IMR-90 (cell line): ENCODE data around the gene ANKFN1. TPM values are rescaled to one million over a fixed set of nuclear protein-coding genes. Genes with fewer than 3 reads are reported as not detected.

Experiments
- ATAC-seq: fragments of 200-7000 bp; cut with Tn5 transposase; 2 replicates; pipeline ENCODE4 v1.9.1; 2020; ENCODE audit warnings: low read depth, mild to moderate bottlenecking, moderate library complexity
- BruUV-seq: library from RNA; stranded (reverse); fragments of 400-500 nt; replicated peaks from 2 replicates; lab custom pipeline; 2021; lab: Mats Ljungman, UMichigan
- CTCF ChIA-PET: fragments of 300-600 bp; formaldehyde crosslinking; extraction: SDS; loops from one replicate; lab custom pipeline; 2021; ENCODE audit warnings: antibody characterized with exemption; lab: Yijun Ruan, JAX
- POLR2A ChIA-PET: fragments of 300-600 bp; sonication (Branson Sonifier 250); formaldehyde crosslinking; loops from one replicate; lab custom pipeline; 2022; ENCODE audit warnings: antibody characterized with exemption; ENCODE audit not compliant: unreplicated experiment; lab: Charles Lee
- DNase-seq: peaks from one replicate; pipeline ENCODE4 v3.0.0; 2013
- H2AFZ ChIP-seq: replicated peaks from 2 replicates; pipeline ENCODE3; 2013; ENCODE audit warnings: low read length, mild to moderate bottlenecking; ENCODE audit not compliant: poor library complexity
- H2AK5ac ChIP-seq: 2 replicates; pipeline ENCODE4 v1.6.1; 2013; ENCODE audit warnings: low read depth, low read length, inconsistent platforms
- H2AK9ac ChIP-seq: replicated peaks from 2 replicates; pipeline ENCODE3; 2013; ENCODE audit warnings: mild to moderate bottlenecking, low read depth, low read length, moderate library complexity; ENCODE audit not compliant: poor library complexity
- H2BK120ac ChIP-seq: 2 replicates; pipeline ENCODE4 v1.6.1; 2013; ENCODE audit warnings: low read depth, low read length, inconsistent platforms
- H2BK15ac ChIP-seq: 3 replicates; pipeline ENCODE4 v1.6.1; 2013; ENCODE audit warnings: low read depth, low read length, inconsistent platforms
- H2BK20ac ChIP-seq: 2 replicates; pipeline ENCODE4 v1.6.1; 2013; ENCODE audit warnings: low read depth, mild to moderate bottlenecking, inconsistent platforms, low read length, moderate library complexity
- H2BK5ac ChIP-seq: 2 replicates; pipeline ENCODE4 v1.6.1; 2013; ENCODE audit warnings: mild to moderate bottlenecking, low read depth, low read length, inconsistent platforms; ENCODE audit not compliant: poor library complexity, severe bottlenecking
- H3K14ac ChIP-seq: replicated peaks from 2 replicates; pipeline ENCODE4 v1.6.1; 2013; ENCODE audit warnings: low read depth, low read length, inconsistent platforms
- H3K18ac ChIP-seq: 2 replicates; pipeline ENCODE4 v1.6.1; 2013; ENCODE audit warnings: low read depth, low read length, control low read depth
- H3K23ac ChIP-seq: 2 replicates; pipeline ENCODE4 v1.6.1; 2013; ENCODE audit warnings: low read depth, low read length, inconsistent platforms
- H3K27ac ChIP-seq: 2 replicates; pipeline ENCODE4 v1.5.1; 2013; ENCODE audit warnings: mild to moderate bottlenecking, control low read depth, low read length; ENCODE audit not compliant: insufficient read depth
- H3K27me3 ChIP-seq: 2 replicates; pipeline ENCODE4 v1.6.1; 2013; ENCODE audit warnings: low read length; ENCODE audit not compliant: control insufficient read depth, insufficient read depth
- H3K36me3 ChIP-seq: 2 replicates; pipeline ENCODE4 v1.6.1; 2013; ENCODE audit warnings: low read length, mixed read lengths; ENCODE audit not compliant: control insufficient read depth, insufficient read depth
- H3K4ac ChIP-seq: 2 replicates; pipeline ENCODE4 v1.6.1; 2013; ENCODE audit warnings: low read depth, low read length, inconsistent platforms
- H3K4me1 ChIP-seq: 2 replicates; pipeline ENCODE4 v1.6.1; 2013; ENCODE audit warnings: low read length, mixed read lengths; ENCODE audit not compliant: control insufficient read depth, insufficient read depth
- H3K4me2 ChIP-seq: 2 replicates; pipeline ENCODE4 v1.6.1; 2013; ENCODE audit warnings: low read depth, mild to moderate bottlenecking, control low read depth, low read length, moderate library complexity
- H3K4me3 ChIP-seq: 2 replicates; pipeline ENCODE4 v1.5.1; 2013; ENCODE audit warnings: low read depth, mild to moderate bottlenecking, control low read depth, low read length, moderate library complexity; ENCODE audit not compliant: insufficient read depth
- H3K56ac ChIP-seq: 2 replicates; pipeline ENCODE4 v1.6.1; 2013; ENCODE audit warnings: low read length, inconsistent platforms; ENCODE audit not compliant: insufficient read depth; ENCODE audit errors: extremely low read depth
- H3K79me1 ChIP-seq, 2 experiments: 2 replicates each; pipeline ENCODE4 v1.6.1; 2013; ENCODE audit warnings: low read length in 2 of 2, inconsistent platforms in 1 of 2, low read depth in 1 of 2
- H3K9ac ChIP-seq: 2 replicates; pipeline ENCODE4 v1.6.1; 2013; ENCODE audit warnings: low read depth, low read length, control low read depth
- H3K9me1 ChIP-seq: 2 replicates; pipeline ENCODE4 v1.6.1; 2013; ENCODE audit warnings: low read length, inconsistent platforms; ENCODE audit not compliant: insufficient read depth
- H3K9me3 ChIP-seq: 2 replicates; pipeline ENCODE4 v1.6.1; 2013; ENCODE audit warnings: low read length; ENCODE audit not compliant: control insufficient read depth, insufficient read depth
- H4K20me1 ChIP-seq: 2 replicates; pipeline ENCODE4 v1.6.1; 2013; ENCODE audit warnings: low read length, inconsistent platforms; ENCODE audit not compliant: insufficient read depth
- H4K5ac ChIP-seq: 2 replicates; pipeline ENCODE4 v1.6.1; 2013; ENCODE audit warnings: mild to moderate bottlenecking, low read depth, low read length, control low read depth
- H4K8ac ChIP-seq, 2 experiments: 2 replicates each; pipeline ENCODE4 v1.6.1; 2013; ENCODE audit warnings: low read depth in 2 of 2, low read length in 2 of 2, control low read depth in 1 of 2, inconsistent platforms in 1 of 2
- H4K91ac ChIP-seq: 2 replicates; pipeline ENCODE4 v1.6.1; 2013; ENCODE audit warnings: low read depth, low read length, inconsistent platforms; ENCODE audit not compliant: insufficient read depth
- MAZ ChIP-seq: IDR thresholded peaks from 2 replicates; pipeline ENCODE4 v1.6.1; 2012; ENCODE audit warnings: low read depth, mild to moderate bottlenecking, low read length, improper control_type of control experiment, moderate library complexity, borderline replicate concordance
- MXI1 ChIP-seq: IDR thresholded peaks from 2 replicates; pipeline ENCODE4 v1.6.1; 2012; ENCODE audit warnings: low read depth, mild to moderate bottlenecking, low read length, moderate library complexity, borderline replicate concordance
- POLR2A ChIP-seq: IDR thresholded peaks from 2 replicates; pipeline ENCODE4 v1.6.1; 2012; ENCODE audit warnings: mild to moderate bottlenecking, low read depth, low read length
- RAD21 ChIP-seq: IDR thresholded peaks from 2 replicates; pipeline ENCODE4 v1.6.1; 2012; ENCODE audit warnings: low read length, improper control_type of control experiment
- RFX5 ChIP-seq: IDR thresholded peaks from 2 replicates; pipeline ENCODE4 v1.8.0; 2012; ENCODE audit warnings: low read depth, mild to moderate bottlenecking, low read length, moderate library complexity
- WGBS, 2 experiments: methylation state at CpG; one replicate each; pipeline versions ENCODE4 v1.1.5 to v1.1.7; 2013; ENCODE audit warnings: missing lambda C conversion rate in 2 of 2; ENCODE audit not compliant: insufficient read length in 1 of 2; ENCODE audit errors: extremely low coverage in 2 of 2; 5-methylcytosine and 5-hydroxymethylcytosine counted together
- dilution Hi-C: fragments of 300-500 bp; cut with HindIII; formaldehyde crosslinking; loops from one replicate; pipeline ENCODE4 v1.14.3; 2018; ENCODE audit warnings: low sequenced_read_pairs; ENCODE audit not compliant: unreplicated experiment
- in situ Hi-C: fragments of 300-500 bp; cut with MboI; formaldehyde crosslinking; loops from 3 replicates; pipeline ENCODE4 v1.14.3; 2019; ENCODE audit warnings: low sequenced_read_pairs, inconsistent platforms, mixed read lengths
- intact Hi-C: fragments of 100-400 bp; cut with micrococcal nuclease; formaldehyde crosslinking; loops from 2 replicates; pipeline ENCODE4 v1.10.0; 2022
- polyA plus RNA-seq, 3 experiments: library from polyadenylated mRNA; depleted of rRNA; stranded (reverse); fragments of >200 nt; gene quantifications; 2 replicates each; pipeline ENCODE4 v1.2.3, GENCODE V29; 2012; ENCODE audit warnings: low replicate concordance in 1 of 3
- total RNA-seq: library from RNA; depleted of rRNA; stranded (reverse); fragments of >200 nt; gene quantifications from 2 replicates; pipeline ENCODE4 v1.2.3, GENCODE V29; 2012
- TF ChIP-seq, protein P1 (sequence below): fragments of 150-350 bp; IDR thresholded peaks from 2 replicates; pipeline ENCODE4 v1.6.1; 2017; ENCODE audit warnings: mild to moderate bottlenecking, antibody characterized with exemption, low read length, low read depth

Gene ANKFN1
- total and polyA plus RNA-seq, 2 of the 4 experiments (the other 2 are of a cell fraction): not detected

DNA sequence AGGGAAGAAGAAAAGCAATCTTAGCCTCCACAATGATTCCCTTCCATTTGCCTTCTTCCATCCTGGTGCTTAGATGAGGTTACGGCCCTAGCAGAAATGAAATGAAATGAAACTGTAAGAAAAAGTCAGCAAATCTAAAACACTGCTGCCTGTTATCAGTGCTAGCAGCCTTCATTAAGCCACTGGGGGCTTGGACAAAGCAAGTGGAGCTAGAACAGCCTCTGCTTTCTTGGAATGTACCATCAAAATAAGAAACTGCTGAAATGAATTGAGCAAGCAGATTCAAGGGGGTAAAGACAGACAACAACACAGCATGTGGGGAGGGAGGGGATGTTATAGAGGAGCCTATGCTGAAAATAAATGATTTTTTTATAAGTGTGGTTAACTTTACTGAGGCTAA lies 5.1 kb downstream of the ANKFN1 start:
- Histone ChIP-seq H3K9ac (no peak overlapping the region), H4K20me1 (no peaks in the 10 kb centered on the region), H3K4ac (no peak overlapping the region), H3K14ac (no peak overlapping the region), H2BK120ac (no peak overlapping the region; the same call in 1 of the 2 replicates), H3K27me3 (no peaks in the 10 kb centered on the region), H3K27ac (no peak overlapping the region), H3K9me3 (no peaks in the 10 kb centered on the region), H3K56ac (no peak overlapping the region), H2BK5ac (no peak overlapping the region), H3K4me1 (peaks cover under 1% of the 10 kb centered on the region), H2BK20ac (peak overlapping the region; percentile 18; the same call in 1 of the 2 replicates), H2BK15ac (no peak overlapping the region; the same call in 2 of the 3 replicates), H3K23ac (no peak overlapping the region), H3K18ac (no peak overlapping the region), H2AK5ac (no peak overlapping the region), H3K4me3 (no peak overlapping the region), H2AK9ac (no peak overlapping the region), H2AFZ (no peak overlapping the region), H3K79me1 (no peaks in the 10 kb centered on the region), H4K8ac (no peak overlapping the region), H3K4me2 (no peak overlapping the region), H3K36me3 (no peaks in the 10 kb centered on the region), H3K9me1 (peaks cover 2% of the 10 kb centered on the region), H4K91ac (0 out of 2 replicates have a peak overlapping the region, but pooled peaks have one; percentile 32), H4K5ac (no peak overlapping the region)
- intact Hi-C loops (no loop called here), dilution Hi-C loops (no loop called here), in situ Hi-C loops (no loop called here)
- BruUV-seq: no TSS peak
- TF ChIP-seq RFX5 (no peak), MAZ (no peak), POLR2A (no peak), MXI1 (no peak), RAD21 (no peak)
- TF ChIP-seq, protein P1, sequence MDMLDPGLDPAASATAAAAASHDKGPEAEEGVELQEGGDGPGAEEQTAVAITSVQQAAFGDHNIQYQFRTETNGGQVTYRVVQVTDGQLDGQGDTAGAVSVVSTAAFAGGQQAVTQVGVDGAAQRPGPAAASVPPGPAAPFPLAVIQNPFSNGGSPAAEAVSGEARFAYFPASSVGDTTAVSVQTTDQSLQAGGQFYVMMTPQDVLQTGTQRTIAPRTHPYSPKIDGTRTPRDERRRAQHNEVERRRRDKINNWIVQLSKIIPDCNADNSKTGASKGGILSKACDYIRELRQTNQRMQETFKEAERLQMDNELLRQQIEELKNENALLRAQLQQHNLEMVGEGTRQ: no peak
- ATAC-seq (no peak), DNase-seq (no peak)
- CTCF ChIA-PET: interaction anchor here (1.1 kb wide), 2 partner anchors 16 to 161 kb away, joined by 3 to 4 read pairs; no protein-coding TSS in a partner anchor
- no CpG with 5 or more reads among the region's 1 CpG for WGBS, 2 experiments
- POLR2A ChIA-PET: no interaction called here
